SK-N-SH (cell line): ENCODE measurements around the gene KRT13.

ENCODE experiments used
- CTCF ChIP-seq: fragments of 200-600 bp; sonication (generic); IDR thresholded peaks from 2 replicates; pipeline ENCODE4 v1.6.1; 2017; ENCODE audit warnings: antibody characterized with exemption, mild to moderate bottlenecking, moderate library complexity
- EP300 ChIP-seq, 2 experiments: IDR thresholded peaks; 2 replicates each; pipeline versions ENCODE4 v1.4.0 to v1.6.1; 2012; ENCODE audit warnings: borderline replicate concordance in 1 of 2, low read depth in 1 of 2, low read length in 1 of 2
- EZH2phosphoT487 ChIP-seq: fragments of 200-600 bp; sonication (generic); IDR thresholded peaks from 2 replicates; pipeline ENCODE4 v1.6.1; 2017; ENCODE audit warnings: low read depth, mixed run types, mild to moderate bottlenecking, antibody characterized with exemption, moderate library complexity, borderline replicate concordance
- JUND ChIP-seq: IDR thresholded peaks from 2 replicates; pipeline ENCODE4 v1.4.0; 2012
- MEF2A ChIP-seq: IDR thresholded peaks from 2 replicates; pipeline ENCODE4 v1.4.0; 2012; ENCODE audit warnings: low read depth, borderline replicate concordance
- POLR2AphosphoS5 ChIP-seq: IDR thresholded peaks from 2 replicates; pipeline ENCODE4 v1.6.1; 2012; ENCODE audit warnings: low read depth, low read length
- RAD21 ChIP-seq: IDR thresholded peaks from 2 replicates; pipeline ENCODE4 v1.6.1; 2012; ENCODE audit warnings: mild to moderate bottlenecking, low read length
- RCOR1 ChIP-seq: fragments of 150-350 bp; IDR thresholded peaks from 2 replicates; pipeline ENCODE4 v1.6.1; 2017; ENCODE audit warnings: antibody characterized with exemption, low read length
- RFX5 ChIP-seq: IDR thresholded peaks from 2 replicates; pipeline ENCODE4 v1.6.1; 2012; ENCODE audit warnings: mild to moderate bottlenecking, improper control_type of control experiment, low read length
- RXRA ChIP-seq: IDR thresholded peaks from 2 replicates; pipeline ENCODE4 v1.4.0; 2012; ENCODE audit warnings: low read depth, mild to moderate bottlenecking, borderline replicate concordance
- YY1 ChIP-seq: IDR thresholded peaks from 2 replicates; pipeline ENCODE4 v1.4.0; 2012; ENCODE audit warnings: low read depth, mild to moderate bottlenecking
- TF ChIP-seq, protein P1 (sequence below): IDR thresholded peaks from 2 replicates; pipeline ENCODE4 v1.4.0; 2012; ENCODE audit warnings: low read depth, borderline replicate concordance
- TF ChIP-seq, protein P2 (sequence below): fragments of 150-350 bp; IDR thresholded peaks from 2 replicates; pipeline ENCODE4 v1.6.1; 2017; ENCODE audit warnings: antibody characterized with exemption, low read length, low read depth, borderline replicate concordance

DNA sequence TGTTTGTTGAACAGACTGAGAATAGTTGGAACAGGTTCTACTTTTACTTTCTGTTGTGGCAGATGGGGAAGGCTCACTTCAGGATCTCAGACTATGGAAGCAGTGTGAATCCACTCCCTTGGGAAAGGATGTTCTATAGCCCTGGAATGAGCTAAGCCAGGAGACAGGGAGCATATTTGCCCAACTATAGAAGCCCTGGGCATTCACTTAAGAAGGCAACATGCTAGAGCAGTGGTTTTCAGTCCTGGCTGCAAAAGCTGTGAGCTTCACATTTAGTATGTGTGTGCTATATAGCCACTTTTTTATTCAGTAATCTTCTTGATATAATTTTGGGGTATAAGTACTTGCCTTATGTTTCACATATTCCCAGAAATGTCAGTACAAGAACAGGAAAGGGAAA is 37.1 kb downstream of the KRT13 start:
- TF ChIP-seq CTCF (no peak), YY1 (no peak), POLR2AphosphoS5 (no peak), RFX5 (no peak), JUND (no peak), MEF2A (no peak), RXRA (no peak), EP300 (IDR thresholded peaks at IDR 0.05; ENCODE audit: borderline replicate concordance in 1 of 2, low read depth in 1 of 2, low read length in 1 of 2) (no peak), EZH2phosphoT487 (no peak), RAD21 (no peak), RCOR1 (no peak)
- TF ChIP-seq, protein P1, sequence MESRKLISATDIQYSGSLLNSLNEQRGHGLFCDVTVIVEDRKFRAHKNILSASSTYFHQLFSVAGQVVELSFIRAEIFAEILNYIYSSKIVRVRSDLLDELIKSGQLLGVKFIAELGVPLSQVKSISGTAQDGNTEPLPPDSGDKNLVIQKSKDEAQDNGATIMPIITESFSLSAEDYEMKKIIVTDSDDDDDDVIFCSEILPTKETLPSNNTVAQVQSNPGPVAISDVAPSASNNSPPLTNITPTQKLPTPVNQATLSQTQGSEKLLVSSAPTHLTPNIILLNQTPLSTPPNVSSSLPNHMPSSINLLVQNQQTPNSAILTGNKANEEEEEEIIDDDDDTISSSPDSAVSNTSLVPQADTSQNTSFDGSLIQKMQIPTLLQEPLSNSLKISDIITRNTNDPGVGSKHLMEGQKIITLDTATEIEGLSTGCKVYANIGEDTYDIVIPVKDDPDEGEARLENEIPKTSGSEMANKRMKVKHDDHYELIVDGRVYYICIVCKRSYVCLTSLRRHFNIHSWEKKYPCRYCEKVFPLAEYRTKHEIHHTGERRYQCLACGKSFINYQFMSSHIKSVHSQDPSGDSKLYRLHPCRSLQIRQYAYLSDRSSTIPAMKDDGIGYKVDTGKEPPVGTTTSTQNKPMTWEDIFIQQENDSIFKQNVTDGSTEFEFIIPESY, result no peak
- TF ChIP-seq, protein P2, sequence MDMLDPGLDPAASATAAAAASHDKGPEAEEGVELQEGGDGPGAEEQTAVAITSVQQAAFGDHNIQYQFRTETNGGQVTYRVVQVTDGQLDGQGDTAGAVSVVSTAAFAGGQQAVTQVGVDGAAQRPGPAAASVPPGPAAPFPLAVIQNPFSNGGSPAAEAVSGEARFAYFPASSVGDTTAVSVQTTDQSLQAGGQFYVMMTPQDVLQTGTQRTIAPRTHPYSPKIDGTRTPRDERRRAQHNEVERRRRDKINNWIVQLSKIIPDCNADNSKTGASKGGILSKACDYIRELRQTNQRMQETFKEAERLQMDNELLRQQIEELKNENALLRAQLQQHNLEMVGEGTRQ, result no peak
